Measurements from ENCODE around the gene GAL3ST1. TPM values are rescaled to one million over a fixed set of nuclear protein-coding genes. Genes with fewer than 3 reads are reported as not detected.

GAL3ST1 gene
- polyA plus RNA-seq, 1 of the 3 experiments (the other 2 are of a cell fraction), result not detected

DNA sequence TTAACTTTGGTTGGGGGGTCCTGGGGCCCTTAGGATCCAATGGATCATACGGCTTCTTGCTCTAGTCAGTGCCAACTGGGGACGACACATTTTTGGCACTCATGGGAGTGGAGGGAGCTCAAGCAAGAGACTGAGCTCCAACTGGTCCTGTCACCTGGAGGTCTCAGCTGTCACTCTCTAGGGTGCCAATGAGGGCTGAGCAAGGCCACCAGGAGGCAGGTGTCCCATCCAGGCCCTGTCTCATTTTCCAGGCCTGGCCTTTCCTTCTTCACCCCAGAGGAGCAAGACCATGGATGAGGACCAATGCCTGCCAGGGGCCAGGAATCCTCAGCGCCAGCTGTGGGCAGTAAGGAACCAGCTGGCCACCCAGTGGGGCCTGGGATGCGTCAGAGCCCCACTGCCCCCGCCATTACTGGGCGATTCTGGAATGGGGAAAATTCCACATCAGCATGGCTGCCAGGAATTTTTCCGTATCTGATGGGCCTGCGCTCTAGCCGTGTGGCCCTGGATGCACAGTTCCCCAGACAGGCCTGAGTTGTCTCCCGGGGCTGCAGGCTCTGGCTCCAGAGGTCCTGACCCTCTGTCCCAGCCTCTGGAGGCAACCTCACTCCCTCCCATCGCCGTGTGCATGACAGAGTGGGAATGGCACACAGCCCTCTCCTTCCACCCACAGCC is 669 bp upstream of the GAL3ST1 start (continued):
- TF ChIP-seq ZBTB33 (IDR thresholded peaks at IDR 0.05; ENCODE audit: borderline replicate concordance, low read depth) (no peak), POLR2AphosphoS5 (IDR thresholded peaks at IDR 0.05; ENCODE audit: low read depth, low read length) (0 out of 2 replicates have a peak, but pooled peaks have one; percentile 29), TAF1 (IDR thresholded peaks at IDR 0.05; ENCODE audit: borderline replicate concordance, low read depth, low read length) (no peak), MAX (IDR thresholded peaks at IDR 0.05; ENCODE audit: low read depth) (peak; percentile 67; the same call in 1 of the 2 replicates), YY1 (IDR thresholded peaks at IDR 0.05; ENCODE audit: low read depth) (peak; percentile 85), TEAD4 (IDR thresholded peaks at IDR 0.05; ENCODE audit: borderline replicate concordance, insufficient read depth) (peak; percentile 92), RXRA (IDR thresholded peaks at IDR 0.05; ENCODE audit: borderline replicate concordance, low read depth) (no peak; the same call in 1 of the 2 replicates), IRF3 (IDR thresholded peaks at IDR 0.05; ENCODE audit: low read depth, low read length) (no peak), EP300 (IDR thresholded peaks at IDR 0.05; ENCODE audit: borderline replicate concordance in 1 of 2, low read depth in 1 of 2, low read length in 1 of 2) (peak; percentile 68 to 77; a peak in 3 of 4 replicates), FOXJ3 (CRISPR knock-in tag; IDR thresholded peaks at IDR 0.05) (no peak; the same call in 1 of the 2 replicates), JUND (IDR thresholded peaks at IDR 0.05) (peak; percentile 69; the same call in 1 of the 2 replicates)

DNA sequence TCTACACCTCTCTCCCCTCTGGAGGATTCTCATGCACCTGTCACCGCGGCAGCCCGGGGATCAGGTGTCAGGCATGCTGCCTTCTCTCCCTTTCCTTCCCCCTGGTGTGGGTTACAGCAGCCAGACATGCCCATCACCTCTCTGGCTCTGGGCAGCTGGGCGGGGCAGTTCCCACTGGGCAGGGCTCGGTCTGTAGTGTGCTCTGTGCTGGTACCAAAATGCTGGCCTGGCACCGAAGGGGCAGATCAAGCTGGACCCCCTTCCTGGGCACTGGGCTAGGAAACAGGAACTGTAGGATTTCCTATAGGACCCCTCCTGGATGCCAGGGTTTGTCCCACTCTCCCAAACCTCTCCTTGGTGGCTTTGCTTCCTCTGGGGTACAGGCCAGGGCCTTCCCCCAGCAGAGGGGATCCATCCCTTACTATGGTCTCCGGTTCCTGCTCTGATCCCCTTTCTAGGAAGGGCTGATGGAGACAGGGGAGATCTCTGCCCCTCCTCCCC is 821 bp downstream of the GAL3ST1 start:
- Histone ChIP-seq H3K4me1 (ENCODE audit: control insufficient read depth in 1 of 2, insufficient read depth in 2 of 2, low read depth in 1 of 2, low read length in 1 of 2) (peaks cover 10 to 27% of the 10 kb centered on the region in 2 experiments; a peak in 2 of 4 replicates), H3K27me3 (ENCODE audit: insufficient read depth) (no peaks in the 10 kb centered on the region), H3K27ac (ENCODE audit: low read depth in 2 of 2, low read length in 1 of 2) (no peak overlapping the region), H3K9ac (no peak overlapping the region), H3K9me3 (no peaks in the 10 kb centered on the region), H3K4me3 (ENCODE audit: low read depth in 2 of 2, low read length in 1 of 2) (no peak overlapping the region), H3K9me2 (no peaks in the 10 kb centered on the region), H3F3A (replicated peaks; ENCODE audit: insufficient read depth) (peaks cover 7% of the 10 kb centered on the region), H3K79me2 (ENCODE audit: insufficient read depth) (no peaks in the 10 kb centered on the region), H4K20me1 (ENCODE audit: insufficient read depth) (0 out of 2 replicates have a peak, but pooled peaks cover 2% of the 10 kb centered on the region), H3K4me2 (no peak overlapping the region), H3K36me3 (replicated peaks in 1 of 2; ENCODE audit: control insufficient read depth in 1 of 2, insufficient read depth in 2 of 2, low read length in 1 of 2) (peaks cover 0 to 26% of the 10 kb centered on the region in 2 experiments), H2AFZ (ENCODE audit: low read depth) (no peak overlapping the region)
- DNase-seq, result no peak
- POLR2A ChIA-PET, result no interaction called here
- 73% methylated on average over 4 of the region's 7 CpGs for WGBS (ENCODE audit: low lambda C conversion rate)
- CTCF ChIA-PET, result interaction anchor here (0.9 kb wide), 1 partner anchor 17 kb away, joined by 4 read pairs; no protein-coding TSS in a partner anchor
- TF ChIP-seq FOSL2 (IDR thresholded peaks at IDR 0.05; ENCODE audit: borderline replicate concordance, low read depth) (no peak), FOXJ3 (CRISPR knock-in tag; IDR thresholded peaks at IDR 0.05) (no peak), YY1 (IDR thresholded peaks at IDR 0.05; ENCODE audit: low read depth) (no peak), SIN3A (IDR thresholded peaks at IDR 0.05; ENCODE audit: borderline replicate concordance, low read depth, low read length) (no peak), EP300 (IDR thresholded peaks at IDR 0.05; ENCODE audit: borderline replicate concordance in 1 of 2, low read depth in 1 of 2, low read length in 1 of 2) (no peak), IRF3 (IDR thresholded peaks at IDR 0.05; ENCODE audit: low read depth, low read length) (no peak), MXI1 (IDR thresholded peaks at IDR 0.05; ENCODE audit: low read depth, low read length) (no peak), RXRA (IDR thresholded peaks at IDR 0.05; ENCODE audit: borderline replicate concordance, low read depth) (no peak), TAF1 (IDR thresholded peaks at IDR 0.05; ENCODE audit: borderline replicate concordance, low read depth, low read length) (no peak)
- TF ChIP-seq, protein P1, sequence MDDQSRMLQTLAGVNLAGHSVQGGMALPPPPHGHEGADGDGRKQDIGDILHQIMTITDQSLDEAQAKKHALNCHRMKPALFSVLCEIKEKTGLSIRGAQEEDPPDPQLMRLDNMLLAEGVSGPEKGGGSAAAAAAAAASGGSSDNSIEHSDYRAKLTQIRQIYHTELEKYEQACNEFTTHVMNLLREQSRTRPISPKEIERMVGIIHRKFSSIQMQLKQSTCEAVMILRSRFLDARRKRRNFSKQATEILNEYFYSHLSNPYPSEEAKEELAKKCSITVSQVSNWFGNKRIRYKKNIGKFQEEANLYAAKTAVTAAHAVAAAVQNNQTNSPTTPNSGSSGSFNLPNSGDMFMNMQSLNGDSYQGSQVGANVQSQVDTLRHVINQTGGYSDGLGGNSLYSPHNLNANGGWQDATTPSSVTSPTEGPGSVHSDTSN (IDR thresholded peaks at IDR 0.05), result no peak
- TF ChIP-seq, protein P2, sequence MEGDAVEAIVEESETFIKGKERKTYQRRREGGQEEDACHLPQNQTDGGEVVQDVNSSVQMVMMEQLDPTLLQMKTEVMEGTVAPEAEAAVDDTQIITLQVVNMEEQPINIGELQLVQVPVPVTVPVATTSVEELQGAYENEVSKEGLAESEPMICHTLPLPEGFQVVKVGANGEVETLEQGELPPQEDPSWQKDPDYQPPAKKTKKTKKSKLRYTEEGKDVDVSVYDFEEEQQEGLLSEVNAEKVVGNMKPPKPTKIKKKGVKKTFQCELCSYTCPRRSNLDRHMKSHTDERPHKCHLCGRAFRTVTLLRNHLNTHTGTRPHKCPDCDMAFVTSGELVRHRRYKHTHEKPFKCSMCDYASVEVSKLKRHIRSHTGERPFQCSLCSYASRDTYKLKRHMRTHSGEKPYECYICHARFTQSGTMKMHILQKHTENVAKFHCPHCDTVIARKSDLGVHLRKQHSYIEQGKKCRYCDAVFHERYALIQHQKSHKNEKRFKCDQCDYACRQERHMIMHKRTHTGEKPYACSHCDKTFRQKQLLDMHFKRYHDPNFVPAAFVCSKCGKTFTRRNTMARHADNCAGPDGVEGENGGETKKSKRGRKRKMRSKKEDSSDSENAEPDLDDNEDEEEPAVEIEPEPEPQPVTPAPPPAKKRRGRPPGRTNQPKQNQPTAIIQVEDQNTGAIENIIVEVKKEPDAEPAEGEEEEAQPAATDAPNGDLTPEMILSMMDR (IDR thresholded peaks at IDR 0.05), result no peak
- TF ChIP-seq, protein P3, sequence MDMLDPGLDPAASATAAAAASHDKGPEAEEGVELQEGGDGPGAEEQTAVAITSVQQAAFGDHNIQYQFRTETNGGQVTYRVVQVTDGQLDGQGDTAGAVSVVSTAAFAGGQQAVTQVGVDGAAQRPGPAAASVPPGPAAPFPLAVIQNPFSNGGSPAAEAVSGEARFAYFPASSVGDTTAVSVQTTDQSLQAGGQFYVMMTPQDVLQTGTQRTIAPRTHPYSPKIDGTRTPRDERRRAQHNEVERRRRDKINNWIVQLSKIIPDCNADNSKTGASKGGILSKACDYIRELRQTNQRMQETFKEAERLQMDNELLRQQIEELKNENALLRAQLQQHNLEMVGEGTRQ (IDR thresholded peaks at IDR 0.05; ENCODE audit: borderline replicate concordance, low read depth, low read length), result no peak
- TF ChIP-seq, protein P4, sequence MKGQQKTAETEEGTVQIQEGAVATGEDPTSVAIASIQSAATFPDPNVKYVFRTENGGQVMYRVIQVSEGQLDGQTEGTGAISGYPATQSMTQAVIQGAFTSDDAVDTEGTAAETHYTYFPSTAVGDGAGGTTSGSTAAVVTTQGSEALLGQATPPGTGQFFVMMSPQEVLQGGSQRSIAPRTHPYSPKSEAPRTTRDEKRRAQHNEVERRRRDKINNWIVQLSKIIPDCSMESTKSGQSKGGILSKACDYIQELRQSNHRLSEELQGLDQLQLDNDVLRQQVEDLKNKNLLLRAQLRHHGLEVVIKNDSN (IDR thresholded peaks at IDR 0.05; ENCODE audit: borderline replicate concordance, low read depth), result no peak
